Body of pancreas (tissue), 4 donors: ENCODE data around the gene TOX4. TPM values are rescaled to one million over a fixed set of nuclear protein-coding genes. Genes with fewer than 3 reads are reported as not detected.

Experiments used
- ATAC-seq: fragments of 150-250 bp; one replicate; pipeline ENCODE4 v1.9.1; 2016
- DNase-seq, 4 donors: peaks; one replicate each; pipeline ENCODE4 v3.0.0-alpha.2; 2019
- H3K27ac ChIP-seq, 4 donors: fragments of 200-600 bp; sonication (generic); 1 replicate in 3 of 4; 2 replicates in 1 of 4; pipeline versions ENCODE4 v1.5.1 to v1.6.1; 2016 to 2019; ENCODE audit warnings: mild to moderate bottlenecking in 1 of 4, mixed read lengths in 1 of 4, moderate library complexity in 1 of 4
- H3K27me3 ChIP-seq, 2 donors: fragments of 200-600 bp; sonication (generic); one replicate each; pipeline ENCODE4 v1.6.0; 2016; ENCODE audit warnings: mild to moderate bottlenecking in 1 of 2
- H3K36me3 ChIP-seq, 2 donors: fragments of 200-600 bp; sonication (generic); replicated peaks in 1 of 2; 2 replicates each; pipeline ENCODE4 v1.5.1; 2016; ENCODE audit warnings: low read depth in 2 of 2; ENCODE audit not compliant: insufficient read depth in 1 of 2
- H3K4me1 ChIP-seq: fragments of 200-600 bp; sonication (generic); one replicate; pipeline ENCODE4 v1.6.0; 2016
- H3K4me3 ChIP-seq, 2 donors: fragments of 200-600 bp; sonication (generic); 1 replicate in 1 of 2; 2 replicates in 1 of 2; pipeline ENCODE4 v1.5.1; 2016 to 2019
- H3K9me3 ChIP-seq, 3 donors: fragments of 200-600 bp; sonication (generic); 1 replicate in 2 of 3; 2 replicates in 1 of 3; pipeline ENCODE4 v1.5.1; 2016
- POLR2A ChIP-seq, 3 donors: fragments of 450-650 bp; IDR thresholded peaks; one replicate each; pipeline ENCODE4 v1.6.1; 2016; ENCODE audit warnings: antibody characterized with exemption in 3 of 3, mild to moderate bottlenecking in 2 of 3
- WGBS, 2 donors: methylation state at CpG; one replicate each; pipeline ENCODE4 v1.1.5; 2017; 5-methylcytosine and 5-hydroxymethylcytosine counted together
- intact Hi-C: fragments of 100-400 bp; cut with DNase I; formaldehyde crosslinking; loops from one replicate; pipeline ENCODE4 v1.15.1; 2023
- total RNA-seq, 2 donors: library from RNA; depleted of rRNA; stranded (reverse); fragments of >200 nt; gene quantifications; one replicate each; pipeline ENCODE4 v1.1.0, GENCODE V29; 2016
- TF ChIP-seq, protein P1 (sequence below), 7 experiments: fragments of 450-650 bp in 4 of 7; fragments of 200-600 bp in 3 of 7; sonication (generic) in 3 of 7; IDR thresholded peaks; one replicate each; pipeline ENCODE4 v1.5.1; 2016 to 2019; ENCODE audit warnings: antibody characterized with exemption in 7 of 7

The TOX4 gene
- total RNA-seq, 2 donors from 2014 or later, result 13.2 to 31.6 TPM

DNA sequence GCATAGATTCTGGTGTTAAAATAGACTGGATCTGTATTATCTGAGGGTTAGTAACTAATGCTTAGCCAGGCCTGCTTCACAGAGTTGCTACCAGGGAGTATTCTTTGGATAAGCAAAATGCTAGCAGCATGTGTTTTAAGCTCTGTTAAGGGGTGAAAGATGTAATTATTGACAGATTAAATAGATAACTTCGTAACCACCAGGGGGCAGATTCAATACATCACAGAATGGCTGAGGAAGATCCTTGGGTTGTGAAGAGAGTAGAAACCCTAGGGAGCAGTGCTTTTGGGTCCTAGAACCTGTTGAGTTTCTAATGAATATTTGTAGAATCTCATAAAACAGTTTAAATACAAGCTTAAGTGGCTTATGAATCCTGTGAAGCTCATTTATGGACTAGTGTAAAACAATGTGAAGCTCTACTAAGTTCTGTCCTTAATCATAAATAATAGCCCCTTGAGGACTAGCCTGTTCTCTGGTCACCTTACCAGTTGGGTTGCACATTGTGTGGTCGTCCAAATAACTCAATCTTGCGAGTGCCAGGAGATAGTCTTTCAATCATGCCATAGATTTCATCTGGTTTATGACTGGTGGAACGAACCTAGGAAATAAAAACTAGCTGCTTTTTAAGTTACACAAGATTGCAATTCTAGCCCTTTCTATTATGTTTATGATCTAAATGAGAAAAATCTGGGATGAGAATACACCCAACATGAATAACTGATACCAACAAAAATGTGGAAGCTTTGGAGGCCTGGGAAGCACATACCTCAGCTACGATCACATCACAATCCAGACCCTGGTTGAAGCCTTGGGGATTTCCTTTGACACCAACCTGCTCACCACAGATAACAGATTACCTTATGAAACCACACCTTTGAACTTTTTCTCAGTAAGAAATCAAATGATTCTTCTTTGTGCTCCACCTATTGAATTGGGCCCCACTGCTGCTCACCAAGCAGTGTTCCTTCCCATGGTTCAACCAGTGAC lies 21.8 kb downstream of the TOX4 start:
- H3K4me3 ChIP-seq, result no peak overlapping the region
- H3K9me3 ChIP-seq, result no peaks in the 10 kb centered on the region
- H3K27me3 ChIP-seq, result no peaks in the 10 kb centered on the region
- intact Hi-C loops, result no loop called here
- DNase-seq (peak in 1 of 4 donors; percentile 23), ATAC-seq (peak; percentile 53)
- no peak for TF ChIP-seq POLR2A (IDR thresholded peaks at IDR 0.05)
- TF ChIP-seq, protein P1, sequence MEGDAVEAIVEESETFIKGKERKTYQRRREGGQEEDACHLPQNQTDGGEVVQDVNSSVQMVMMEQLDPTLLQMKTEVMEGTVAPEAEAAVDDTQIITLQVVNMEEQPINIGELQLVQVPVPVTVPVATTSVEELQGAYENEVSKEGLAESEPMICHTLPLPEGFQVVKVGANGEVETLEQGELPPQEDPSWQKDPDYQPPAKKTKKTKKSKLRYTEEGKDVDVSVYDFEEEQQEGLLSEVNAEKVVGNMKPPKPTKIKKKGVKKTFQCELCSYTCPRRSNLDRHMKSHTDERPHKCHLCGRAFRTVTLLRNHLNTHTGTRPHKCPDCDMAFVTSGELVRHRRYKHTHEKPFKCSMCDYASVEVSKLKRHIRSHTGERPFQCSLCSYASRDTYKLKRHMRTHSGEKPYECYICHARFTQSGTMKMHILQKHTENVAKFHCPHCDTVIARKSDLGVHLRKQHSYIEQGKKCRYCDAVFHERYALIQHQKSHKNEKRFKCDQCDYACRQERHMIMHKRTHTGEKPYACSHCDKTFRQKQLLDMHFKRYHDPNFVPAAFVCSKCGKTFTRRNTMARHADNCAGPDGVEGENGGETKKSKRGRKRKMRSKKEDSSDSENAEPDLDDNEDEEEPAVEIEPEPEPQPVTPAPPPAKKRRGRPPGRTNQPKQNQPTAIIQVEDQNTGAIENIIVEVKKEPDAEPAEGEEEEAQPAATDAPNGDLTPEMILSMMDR (IDR thresholded peaks at IDR 0.05), result peak; percentile 16 to 56 (median 44)
- H3K36me3 ChIP-seq, result peaks cover 16 to 34% of the 10 kb centered on the region in 2 donors
- WGBS, 2 donors, result 55 to 59% methylated on average over 5 of the region's 5 CpGs
- H3K27ac ChIP-seq, result no peak overlapping the region
- no peaks in the 10 kb centered on the region for H3K4me1 ChIP-seq

DNA sequence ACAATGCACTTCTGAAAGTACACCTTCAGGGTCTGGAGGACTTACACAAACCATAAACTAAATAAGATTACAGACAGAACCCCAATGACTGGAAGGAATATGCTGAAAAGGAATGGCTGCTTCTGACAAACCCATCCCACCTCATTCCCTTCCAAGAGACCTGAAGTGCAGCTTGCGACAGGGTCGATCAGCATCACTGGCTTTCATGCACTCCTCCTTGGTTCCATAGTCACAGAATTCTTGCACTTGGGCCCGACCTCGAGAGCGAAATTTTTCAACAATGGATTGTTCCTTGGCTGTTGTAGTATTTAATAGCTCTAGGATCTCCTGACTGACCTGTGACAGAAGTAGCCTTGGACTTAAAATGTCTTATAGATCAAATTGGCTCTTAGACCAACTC lies 24.6 kb downstream of the TOX4 start:
- Histone ChIP-seq H3K27me3 (no peaks in the 10 kb centered on the region), H3K4me3 (no peak overlapping the region), H3K4me1 (no peaks in the 10 kb centered on the region), H3K9me3 (no peaks in the 10 kb centered on the region), H3K27ac (no peak overlapping the region), H3K36me3 (peaks cover 16 to 26% of the 10 kb centered on the region in 2 donors)
- intact Hi-C loops, result no loop called here
- 86 to 92% methylated on average over 5 of the region's 5 CpGs for WGBS, 2 donors
- no peak for ATAC-seq
- no peak for DNase-seq
- TF ChIP-seq POLR2A (IDR thresholded peaks at IDR 0.05), result no peak
- TF ChIP-seq, protein P1 (IDR thresholded peaks at IDR 0.05), result no peak

DNA sequence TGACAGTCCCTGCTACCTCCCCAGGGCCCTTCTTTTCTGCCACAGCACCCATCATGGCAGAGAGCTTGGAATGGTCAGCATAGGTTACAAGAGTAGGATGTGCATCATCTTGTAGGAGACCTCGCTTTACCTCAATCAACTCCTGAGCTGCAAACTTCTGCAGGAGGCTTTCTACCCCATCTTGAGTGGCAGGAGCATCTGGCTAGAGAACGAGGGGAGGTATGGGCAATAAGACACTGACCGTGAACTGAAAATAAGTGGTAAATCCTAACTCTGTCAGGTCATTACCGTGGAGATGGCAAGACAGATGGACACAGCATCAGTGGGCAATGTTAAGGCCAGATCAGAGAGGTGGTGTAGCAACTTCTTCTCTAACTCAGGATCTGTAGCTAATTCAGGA lies 26.4 kb downstream of the TOX4 start:
- peaks cover 11 to 14% of the 10 kb centered on the region in 2 donors for H3K36me3 ChIP-seq

DNA sequence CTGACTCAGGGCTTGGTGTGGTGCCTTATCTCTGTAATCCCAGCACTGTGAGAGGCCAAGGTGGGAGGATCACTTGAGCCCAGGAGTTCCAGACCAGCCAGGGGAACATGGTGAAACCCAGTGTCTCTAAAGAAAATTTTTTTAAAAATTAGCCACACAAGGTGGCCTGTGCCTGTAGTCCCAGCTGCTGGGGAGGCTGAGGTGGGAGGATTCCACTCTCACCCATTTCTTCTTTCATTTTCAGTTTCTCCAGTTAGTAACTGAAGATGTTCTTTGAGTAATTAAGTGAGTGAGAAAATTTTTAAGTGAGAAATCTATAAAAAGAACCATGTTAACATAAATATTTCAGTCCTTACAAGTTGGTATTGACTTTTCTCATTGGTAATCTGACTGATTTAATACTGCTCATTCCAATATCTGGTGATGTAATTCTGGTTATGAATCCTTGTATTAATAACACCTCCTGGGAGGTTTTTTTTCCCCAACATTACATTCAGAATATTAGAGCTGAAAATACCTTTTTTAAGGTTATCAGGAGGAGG lies 28.1 kb downstream of the TOX4 start:
- Histone ChIP-seq H3K9me3 (no peaks in the 10 kb centered on the region), H3K27ac (no peak overlapping the region), H3K4me3 (no peak overlapping the region), H3K27me3 (no peaks in the 10 kb centered on the region), H3K4me1 (peaks cover 17% of the 10 kb centered on the region), H3K36me3 (peaks cover 4 to 10% of the 10 kb centered on the region in 2 donors)
- TF ChIP-seq, protein P1 (IDR thresholded peaks at IDR 0.05), result no peak
- no peak for TF ChIP-seq POLR2A (IDR thresholded peaks at IDR 0.05)
- no peak for DNase-seq
- intact Hi-C loops, result no loop called here
- no peak for ATAC-seq

More for the DNA sequence above, 26.4 kb downstream of the TOX4 start:
- no peak for ATAC-seq
- H3K9me3 ChIP-seq, result no peaks in the 10 kb centered on the region
- H3K4me1 ChIP-seq, result no peaks in the 10 kb centered on the region
- WGBS, 2 donors, result 88 to 92% methylated on average over 4 of the region's 4 CpGs
- TF ChIP-seq, protein P1 (IDR thresholded peaks at IDR 0.05), result no peak
- TF ChIP-seq POLR2A (IDR thresholded peaks at IDR 0.05), result no peak
- H3K4me3 ChIP-seq, result no peak overlapping the region
- DNase-seq, result no peak
- H3K27ac ChIP-seq, result no peak overlapping the region
- intact Hi-C loops, result no loop called here
- no peaks in the 10 kb centered on the region for H3K27me3 ChIP-seq
